Activated naive CD4-positive, alpha-beta T cell treated with anti-CD3 and anti-CD28 coated beads, Interleukin-2, amount 50 U/mL, for 16 hours (primary cell): ENCODE measurements around the gene PLEKHA7.

Source experiments
- DNase-seq: peaks from one replicate; pipeline ENCODE4 v3.0.0-alpha.2; 2020

PLEKHA7 gene

DNA sequence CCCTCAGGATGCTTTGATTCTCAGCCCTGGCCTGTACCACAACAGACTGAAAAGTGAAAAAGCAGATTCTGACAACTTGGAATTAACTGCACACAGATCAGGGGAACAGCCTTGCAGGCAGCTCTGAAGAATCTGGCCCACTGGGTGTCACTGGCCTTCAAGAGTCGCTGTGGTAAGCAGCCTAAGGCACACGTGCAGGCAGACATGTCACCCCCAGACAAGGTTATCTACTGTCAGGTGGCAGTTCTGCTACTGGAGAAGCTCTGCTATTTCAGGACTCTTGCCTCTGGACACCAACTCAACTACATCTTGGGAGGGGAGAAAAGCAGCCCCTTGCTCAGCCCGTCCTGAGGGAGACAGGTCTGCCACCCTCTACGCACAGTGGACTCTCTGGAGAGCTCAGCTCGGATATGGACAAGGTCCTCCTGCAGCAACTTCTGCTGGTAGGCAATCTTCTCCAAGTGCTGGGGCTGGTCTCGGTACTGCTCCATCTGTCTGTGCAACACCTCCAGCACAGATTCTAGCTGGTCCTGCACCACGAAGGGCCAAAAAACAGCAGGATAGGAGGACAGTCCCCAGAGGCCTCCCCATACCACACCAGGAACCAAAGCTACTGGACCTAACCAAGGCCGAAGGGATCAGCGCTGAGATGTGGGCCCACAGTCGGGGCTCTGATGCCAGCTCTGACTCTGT lies 212.8 kb downstream of the PLEKHA7 start:
- no peak for DNase-seq

DNA sequence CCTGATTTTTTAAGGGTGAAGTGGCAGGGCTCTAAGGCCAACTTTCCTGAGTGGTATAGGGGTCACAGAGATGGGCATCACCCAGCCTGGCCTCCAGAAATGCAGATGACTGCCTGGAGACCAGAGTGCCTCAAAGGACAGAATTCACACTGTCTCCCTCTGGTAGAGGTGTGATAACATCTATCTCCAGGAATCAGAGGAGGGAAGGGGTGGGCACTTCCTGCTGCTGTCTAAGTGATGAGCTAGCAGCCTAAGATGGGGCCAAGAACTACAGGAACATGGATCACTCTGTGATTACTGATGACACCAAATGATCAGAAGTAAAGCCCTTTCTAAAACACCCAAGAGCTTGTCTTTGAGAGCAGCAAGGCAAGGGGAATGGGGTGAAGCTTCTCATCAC lies 213.8 kb downstream of the PLEKHA7 start:
- DNase-seq = no peak

DNA sequence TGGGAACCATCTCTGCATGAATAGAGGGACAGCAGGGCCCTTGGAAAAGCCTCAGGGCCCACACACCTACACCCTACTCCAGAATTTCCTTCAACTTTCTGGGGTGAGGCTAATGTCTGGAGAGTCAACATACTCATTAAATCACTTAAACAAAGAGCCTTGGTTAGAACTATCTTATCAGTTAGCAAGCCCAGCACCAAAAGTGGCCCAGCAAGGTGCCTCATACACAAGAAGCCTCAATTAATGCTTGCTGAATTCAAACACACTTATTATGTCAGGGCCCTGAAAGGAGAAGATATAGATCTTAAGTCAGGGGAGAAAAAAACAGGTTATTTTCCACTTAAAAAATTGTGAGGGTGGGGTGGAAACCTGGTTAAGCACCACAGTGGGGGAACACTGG lies 214.3 kb downstream of the PLEKHA7 start:
- DNase-seq = no peak

DNA sequence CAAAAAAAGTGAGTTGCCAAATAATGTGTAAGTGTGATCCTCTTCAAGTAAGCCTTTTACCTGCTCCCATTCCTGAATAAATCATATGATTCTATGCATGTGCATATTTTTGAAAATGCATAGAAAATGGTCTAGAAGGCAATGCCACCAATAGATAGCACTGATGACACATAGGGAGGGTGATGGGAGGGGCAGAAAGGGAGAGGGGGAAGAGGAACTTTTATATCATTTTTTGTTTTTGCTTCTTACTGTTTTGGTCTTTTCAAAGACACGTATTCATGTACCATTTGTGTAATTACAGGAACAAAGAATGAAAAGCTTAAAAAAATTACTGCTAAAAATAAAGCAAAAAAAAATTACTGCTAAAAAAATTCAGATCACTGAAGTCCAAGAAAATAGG lies 215.0 kb downstream of the PLEKHA7 start:
- no peak for DNase-seq

DNA sequence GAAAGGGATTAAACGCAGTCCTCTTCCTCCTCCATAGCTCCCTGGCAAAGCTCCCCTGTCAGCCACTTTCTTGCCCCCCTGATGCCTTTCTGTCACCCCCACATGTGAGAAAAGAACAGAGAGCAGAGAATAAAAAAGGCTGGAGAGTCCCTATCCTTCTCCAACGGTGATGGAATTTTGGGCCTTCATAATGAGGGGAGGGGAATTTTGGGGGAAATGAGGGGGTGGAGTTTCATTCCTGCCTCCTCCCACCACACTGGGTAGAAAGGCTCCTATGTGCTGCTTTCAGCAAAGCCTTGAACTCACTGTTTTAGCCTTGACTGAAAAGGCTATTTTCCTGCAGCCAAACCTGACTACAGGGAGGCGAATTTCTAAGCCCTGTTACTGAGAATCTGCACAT lies 216.4 kb downstream of the PLEKHA7 start:
- DNase-seq = no peak

DNA sequence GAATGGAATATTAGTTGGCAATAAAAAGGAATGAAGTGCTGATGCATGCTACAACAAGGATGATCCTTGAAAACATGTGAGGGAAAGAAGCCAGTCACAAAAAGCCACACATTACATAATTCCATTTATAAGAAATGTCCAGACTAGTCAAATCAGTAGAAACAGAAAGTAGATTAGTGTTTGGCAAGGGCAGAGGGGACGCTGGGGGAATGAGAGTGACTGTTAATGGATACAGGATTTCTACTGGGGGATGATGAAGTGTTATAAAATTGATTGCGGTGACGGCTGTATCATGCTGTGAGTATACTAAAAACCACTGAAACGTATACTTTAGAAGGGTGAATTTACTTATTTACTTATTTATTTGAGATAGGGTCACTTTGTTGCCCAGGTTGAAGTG lies 217.9 kb downstream of the PLEKHA7 start:
- no peak for DNase-seq

DNA sequence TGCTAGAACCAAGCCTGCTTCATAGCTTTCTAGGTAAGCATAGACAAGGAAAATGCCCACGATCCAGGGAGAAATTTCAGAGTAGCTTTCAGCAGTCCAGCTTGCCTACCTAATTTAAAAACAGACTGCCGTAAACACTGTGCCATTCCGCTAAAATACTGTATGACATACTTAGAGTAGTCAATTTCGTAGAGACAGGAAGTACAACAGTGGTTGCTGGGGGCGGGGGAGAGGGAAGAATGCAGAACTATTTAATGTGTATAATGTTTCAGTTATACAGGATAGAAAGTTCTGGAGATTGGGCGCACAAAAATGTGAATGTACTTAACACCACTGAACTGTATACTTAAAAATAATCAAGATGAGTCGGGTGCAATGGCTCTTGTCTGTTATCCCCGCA lies 219.1 kb downstream of the PLEKHA7 start:
- no peak for DNase-seq

DNA sequence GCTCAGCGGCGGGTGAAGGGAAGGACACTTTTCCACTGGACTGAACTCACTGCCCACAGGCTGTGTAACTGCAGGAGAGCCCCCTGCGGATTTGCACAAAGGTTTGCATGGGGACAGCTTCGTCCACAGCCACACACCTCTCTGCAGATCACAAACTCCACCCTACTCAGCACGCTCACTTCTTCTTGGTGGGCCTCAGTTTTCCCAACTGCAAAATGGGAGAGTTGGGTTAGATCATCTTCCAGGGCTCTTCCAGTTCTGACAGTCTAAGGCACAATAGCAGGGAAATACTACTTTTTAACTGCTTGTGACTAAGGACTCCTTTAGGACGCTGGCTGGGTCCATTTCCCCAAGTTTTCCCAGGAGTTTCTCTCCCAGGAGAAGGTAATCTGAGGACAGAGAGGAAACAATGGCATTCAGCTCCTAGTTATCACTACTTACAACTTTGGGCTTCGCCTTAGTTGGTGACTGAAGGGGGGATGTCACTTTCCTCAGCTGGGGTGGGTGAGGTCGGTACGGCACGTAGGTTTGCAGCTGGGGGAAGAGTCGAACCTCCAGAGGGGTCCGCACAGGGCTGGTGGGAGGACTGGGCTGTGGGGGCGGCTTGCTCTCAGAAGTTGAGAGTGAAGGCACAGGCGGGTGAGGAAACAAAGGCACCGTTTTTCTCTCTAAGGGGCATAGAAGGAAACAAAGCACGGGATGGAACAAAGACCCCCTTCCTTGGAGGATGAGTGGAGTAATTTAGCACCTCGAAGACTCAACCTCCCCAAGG lies 220.0 kb downstream of the PLEKHA7 start:
- no peak for DNase-seq

DNA sequence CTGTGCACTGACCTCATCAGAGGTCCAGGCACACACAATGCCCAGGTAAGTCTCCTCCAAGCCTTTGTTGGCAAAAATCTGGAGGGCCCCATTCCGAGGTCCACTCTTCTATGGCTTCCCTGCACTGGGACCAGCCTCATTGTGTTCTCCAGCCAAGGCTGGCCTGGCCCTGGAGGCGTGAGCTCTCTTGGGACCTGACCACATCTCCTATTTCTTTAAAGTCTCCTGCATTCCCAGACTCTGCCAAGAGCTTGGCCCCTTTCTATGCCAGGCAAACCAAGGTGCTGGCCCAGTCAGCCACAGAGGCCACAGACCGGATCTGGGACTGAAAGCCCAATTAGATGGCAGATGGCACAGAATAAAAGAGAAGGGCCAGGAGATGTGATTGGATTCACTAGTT lies 220.7 kb downstream of the PLEKHA7 start:
- no peak for DNase-seq

DNA sequence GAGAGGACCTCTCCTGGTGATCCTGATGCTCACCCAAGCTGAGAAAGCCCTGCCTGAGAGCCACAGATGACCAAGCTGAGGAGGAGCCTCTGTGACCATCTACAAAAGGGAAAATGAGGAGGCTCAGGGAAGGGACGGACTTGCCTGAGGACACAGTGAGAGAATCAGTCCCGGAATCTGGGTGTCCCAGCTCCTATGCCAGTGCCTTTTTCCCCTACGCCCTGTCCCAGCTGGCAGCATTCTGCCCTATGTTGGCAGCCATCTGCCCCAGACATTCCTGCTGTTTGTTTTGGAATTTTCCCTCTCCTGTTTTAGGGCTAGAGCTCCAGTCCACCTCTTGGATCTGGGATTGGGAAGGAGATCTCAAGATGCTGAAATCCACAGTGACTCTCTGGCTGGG lies 221.2 kb downstream of the PLEKHA7 start:
- no peak for DNase-seq

DNA sequence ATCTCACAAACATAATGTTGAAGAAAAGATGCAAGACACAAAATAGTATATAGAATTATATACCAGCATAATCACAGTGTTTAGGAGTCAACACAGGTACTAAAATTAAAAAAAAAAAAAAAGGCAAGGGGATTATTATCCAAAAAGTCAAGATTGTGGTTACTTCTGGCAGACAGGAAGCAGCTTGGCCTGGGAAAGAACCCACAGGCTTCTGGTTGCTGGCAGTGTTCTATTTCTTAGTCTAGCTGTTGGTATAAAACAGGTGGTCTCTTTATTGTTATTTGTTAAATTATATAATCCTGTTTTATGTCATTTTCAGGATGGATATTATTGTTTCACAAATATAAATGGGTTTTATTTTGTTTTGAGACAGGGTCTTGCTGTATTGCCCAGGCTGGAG lies 221.8 kb downstream of the PLEKHA7 start:
- no peak for DNase-seq

DNA sequence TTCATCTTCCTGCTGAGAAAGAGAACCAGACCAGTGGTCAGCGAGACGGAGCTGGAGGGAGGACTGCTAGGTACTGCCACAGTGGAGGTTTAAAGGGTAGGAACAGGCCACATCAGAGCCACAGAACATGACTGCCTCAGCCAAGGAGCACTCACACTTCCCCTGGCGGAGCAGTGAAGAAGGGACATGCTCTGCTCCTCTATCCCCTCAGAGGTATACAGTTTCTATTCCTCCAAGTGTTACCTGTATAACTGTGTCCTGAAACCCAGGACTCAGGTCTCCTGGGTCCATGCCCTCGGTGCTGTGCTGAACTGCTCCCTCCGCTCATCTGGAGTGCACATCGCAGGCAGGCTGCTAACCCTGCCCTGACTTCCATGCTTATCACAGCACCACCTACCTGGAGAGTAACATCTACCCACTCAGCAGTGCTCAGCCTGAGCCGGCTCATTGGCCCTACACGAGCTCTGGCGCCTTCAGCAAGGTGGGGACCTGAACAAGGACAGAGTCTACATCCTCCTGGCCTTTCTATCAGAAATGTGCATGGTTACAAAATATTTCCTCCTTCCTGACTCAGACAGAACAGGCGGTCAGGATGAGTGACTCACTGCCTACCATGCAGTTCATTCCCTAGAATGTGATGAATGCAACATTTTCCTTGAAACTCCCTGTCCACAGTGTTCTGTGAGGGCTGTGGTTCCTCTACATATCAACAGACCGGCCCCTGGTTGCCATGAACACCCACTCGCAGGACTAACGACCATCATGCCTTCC lies 222.8 kb downstream of the PLEKHA7 start:
- DNase-seq = no peak

DNA sequence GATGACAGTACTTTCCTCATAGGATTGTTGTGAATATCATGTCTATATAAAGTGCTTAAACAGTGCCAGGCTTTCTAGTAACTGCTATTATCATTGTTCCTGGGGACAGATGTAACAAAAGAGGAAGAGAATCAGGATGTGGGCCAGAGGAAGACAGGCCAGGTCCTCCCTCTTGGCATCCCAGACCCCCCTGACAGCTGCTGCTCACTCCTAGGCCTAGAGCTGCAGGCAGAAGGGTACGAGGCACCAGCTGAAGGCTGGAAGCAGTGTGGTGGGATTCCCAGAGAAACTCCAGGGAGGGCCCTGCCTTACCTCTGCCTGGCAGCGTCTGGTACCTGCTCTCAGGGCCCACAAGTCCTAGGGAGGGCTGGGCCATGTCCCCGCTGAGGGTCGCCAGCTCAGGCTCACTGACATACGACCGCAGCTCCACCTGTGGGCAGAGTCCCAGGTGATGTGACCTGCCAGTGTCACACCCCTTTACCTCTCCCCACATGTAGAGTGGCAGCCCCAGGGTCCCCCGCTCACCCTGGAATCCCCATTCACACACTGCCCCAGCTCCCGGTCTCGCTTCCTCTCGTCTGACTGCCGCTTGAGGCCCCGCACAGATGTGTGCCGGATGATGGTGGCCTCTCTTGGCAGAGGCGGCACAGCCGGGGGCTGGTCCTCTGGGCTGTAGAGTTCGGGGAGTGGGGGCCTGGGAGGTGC lies 223.6 kb downstream of the PLEKHA7 start:
- no peak for DNase-seq

DNA sequence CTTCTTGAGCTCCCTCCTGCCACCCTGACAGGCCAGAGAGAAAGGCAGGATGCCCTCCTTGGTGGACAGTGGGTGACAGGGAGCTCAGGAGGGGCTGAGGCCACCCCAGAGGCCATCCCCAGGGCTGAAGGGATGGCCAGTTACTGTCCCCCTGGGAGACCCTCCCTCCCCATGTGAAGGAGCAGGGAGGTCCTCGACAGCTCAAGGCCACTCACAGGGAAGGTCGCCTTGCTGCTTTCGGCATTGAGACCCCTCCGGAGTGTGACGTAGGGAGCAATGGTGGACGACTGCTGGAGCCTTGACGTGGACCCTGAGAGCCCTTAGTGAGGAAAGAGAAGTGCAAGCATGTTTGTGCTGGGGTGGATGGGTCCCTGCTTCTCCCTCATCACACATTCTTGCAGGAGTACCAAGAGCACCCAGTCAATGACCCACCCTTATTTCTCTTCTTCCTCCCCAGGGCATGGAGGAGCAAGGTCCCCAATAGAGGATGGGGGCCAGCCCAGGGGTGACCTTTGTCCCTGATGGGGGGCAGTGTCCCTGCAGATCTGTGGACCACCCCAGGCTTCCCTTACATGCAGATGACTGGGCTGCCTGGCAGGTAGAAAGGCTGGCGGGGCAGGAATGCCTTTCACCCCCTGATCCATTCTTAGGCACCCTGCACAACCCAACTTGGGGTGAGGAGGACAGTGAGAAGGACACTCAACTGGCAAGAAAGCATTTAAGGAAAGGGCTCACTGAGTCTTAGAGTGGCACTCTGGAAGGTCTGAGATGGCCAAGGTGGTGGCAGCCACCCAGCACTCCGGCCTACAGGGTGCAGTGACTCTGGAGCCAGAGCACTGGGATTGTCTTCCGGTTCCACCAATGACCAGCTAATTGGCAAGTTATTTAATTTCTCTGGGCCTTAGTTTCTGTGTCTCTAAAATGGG lies 224.4 kb downstream of the PLEKHA7 start:
- DNase-seq = no peak

DNA sequence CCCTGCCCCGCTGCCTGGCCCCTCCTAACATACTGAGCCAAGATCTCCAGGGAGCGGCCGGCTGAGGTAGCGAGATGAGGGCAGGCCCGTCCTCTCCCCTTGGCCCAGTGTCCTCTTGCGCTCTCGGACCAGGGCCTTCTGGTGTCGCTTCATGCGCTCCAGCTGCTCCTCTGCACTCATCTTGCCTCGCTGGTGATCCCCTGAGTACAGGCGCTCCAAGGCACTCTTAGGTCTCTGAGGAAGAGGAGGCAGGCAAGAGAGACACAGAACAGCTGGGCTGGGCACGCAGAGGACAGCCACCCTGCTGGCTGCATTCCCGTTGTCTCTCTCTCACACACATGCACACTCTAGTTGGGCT lies 225.2 kb downstream of the PLEKHA7 start:
- DNase-seq = no peak

DNA sequence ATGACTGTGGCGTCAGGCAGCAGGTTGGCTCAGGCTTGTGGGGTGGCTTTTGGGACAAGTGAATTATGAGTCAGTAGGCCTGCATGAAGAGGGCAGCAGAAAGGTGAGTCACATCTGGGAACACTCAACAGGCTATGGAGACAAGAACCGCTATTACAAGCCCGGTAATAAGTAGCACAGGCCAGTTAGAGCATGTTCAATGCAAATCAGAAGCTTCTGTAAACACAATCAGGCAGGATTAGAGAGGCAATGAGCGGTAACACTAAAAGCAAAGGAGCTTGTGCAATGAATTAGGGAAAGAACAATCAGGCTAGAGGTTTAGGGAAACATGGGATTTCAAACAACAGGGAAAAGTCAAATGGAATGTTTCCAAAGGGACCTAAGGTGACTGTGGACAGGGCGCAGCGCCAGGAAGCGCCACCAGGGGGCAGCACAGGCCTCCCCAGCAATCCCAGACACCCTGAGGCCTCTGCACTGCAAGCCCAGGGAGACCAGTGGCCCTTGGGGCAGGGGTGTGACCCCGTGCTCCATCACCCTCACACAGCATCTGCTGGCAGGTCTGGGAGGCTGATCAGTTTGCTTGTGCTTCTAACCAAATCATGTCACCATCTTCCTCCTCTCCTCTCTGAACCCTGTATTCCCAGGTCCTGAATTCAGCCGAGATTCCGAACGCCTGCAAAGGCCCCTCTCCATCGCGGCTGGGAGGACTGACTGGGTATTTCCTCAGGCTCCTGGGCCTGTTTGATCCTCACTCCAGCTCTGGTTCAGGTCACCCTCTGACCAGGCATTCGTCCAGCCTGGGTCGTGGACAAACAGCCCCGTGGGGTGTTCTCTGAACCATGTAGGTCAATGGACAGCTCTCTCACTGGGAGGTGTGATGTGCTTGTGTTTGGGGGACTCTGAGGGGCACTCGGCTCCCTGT lies 225.8 kb downstream of the PLEKHA7 start:
- DNase-seq = peak; percentile 57

DNA sequence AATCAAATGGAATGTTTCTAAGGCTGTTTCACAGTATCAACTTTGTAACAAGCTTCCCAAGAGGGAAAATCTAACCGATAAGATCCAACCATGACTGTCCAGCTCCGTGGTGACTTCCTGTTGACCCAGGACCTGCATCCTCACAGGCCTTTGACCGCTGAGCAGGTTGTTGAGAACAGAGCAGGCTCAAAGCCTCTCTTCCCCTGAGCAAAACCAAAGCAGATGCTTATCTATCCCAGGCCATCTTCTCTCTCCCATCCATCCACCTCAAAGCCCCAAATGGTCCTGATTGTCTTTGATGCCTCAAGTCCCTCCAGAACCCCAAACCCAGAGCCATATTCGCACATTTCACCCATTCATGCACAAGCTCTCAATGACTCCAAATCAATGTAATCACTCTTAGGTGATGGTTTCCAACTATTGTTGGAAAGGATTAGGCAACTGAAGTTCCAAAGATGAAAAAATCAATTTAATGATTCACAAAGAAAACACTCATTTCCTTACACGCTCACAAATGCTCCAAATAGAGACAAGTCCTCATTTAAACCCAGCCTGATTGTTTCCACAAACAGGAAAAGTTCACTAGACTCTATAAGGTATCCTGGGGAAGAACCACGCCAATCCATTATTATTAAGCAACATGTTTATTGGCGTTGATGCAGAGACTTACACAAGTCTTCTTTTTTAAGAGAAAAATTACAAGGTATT lies 227.0 kb downstream of the PLEKHA7 start:
- no peak for DNase-seq

DNA sequence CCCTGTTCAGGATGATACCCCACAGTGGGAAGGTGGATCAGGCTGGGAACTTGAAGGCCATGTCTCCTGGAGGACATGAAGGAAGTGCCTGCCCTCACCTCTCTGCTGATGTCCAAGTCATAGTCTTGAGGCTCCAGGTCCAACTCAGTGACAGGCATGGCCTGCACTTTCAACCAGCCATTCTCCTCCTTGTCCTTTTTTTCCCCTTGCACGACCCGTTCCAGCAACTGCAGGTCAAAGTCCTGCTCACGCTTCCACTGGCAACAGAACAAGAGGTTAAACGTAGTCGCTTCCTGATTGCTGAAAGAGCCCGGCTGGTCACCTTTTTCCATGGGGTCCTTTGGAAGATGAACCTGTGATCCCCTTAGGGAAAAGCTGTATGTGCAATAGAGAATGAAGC lies 228.1 kb downstream of the PLEKHA7 start:
- no peak for DNase-seq

DNA sequence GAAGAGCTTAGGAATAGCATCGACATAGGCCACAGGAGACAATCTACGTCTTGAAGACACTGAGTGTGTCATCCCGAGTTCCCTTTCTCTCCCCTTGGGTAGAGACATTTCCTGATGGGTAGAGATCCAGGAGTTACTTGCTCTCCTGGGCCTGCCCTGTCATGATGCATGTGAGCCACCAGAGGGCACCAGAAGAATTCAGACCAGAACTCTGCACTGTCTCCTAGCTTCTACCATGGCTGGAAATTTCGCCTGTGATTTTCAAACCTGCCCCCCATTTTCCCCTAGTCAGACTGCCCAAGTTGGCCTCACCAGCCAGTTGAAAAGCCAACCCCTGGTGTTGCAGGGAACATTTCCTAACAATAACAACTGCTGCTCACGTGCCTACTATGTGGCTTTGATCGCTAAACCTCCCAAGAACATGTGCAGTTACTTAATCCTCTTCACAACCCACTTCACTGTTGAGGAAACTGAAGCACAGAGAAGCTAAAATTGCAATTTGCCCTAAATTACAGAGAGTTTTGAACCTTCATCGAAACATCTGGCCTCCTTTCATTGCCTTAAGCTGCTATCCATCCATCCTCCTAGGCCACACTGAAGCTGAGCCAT lies 228.6 kb downstream of the PLEKHA7 start:
- peak; percentile 51 for DNase-seq

DNA sequence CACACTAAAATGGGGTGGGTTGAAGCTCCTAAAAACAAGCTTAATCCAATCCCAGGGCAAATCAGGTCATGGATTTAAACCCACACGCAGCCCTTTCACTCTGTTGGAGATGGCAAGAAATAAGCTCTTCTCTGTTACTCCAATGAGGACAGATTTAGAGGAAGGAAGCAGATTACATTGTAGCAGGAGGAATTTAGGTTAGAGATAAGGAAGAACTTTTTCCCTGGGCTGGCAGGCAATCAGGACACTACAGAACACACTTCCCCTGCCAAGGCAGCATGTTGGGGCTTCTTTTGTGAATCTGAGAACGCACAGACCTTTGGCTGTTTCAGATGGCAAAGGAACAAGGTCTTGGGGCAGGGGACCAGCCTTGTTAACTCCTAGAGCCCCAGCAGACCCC lies 229.5 kb downstream of the PLEKHA7 start:
- no peak for DNase-seq
